IMR-90 (cell line): ENCODE results near the gene SIPA1. TPM values are rescaled to one million over a fixed set of nuclear protein-coding genes. Genes with fewer than 3 reads are reported as not detected.
A peak's percentile ranks its signal among the peaks of the same experiment; 100 is the strongest.

Experiments used
- ATAC-seq: fragments of 200-7000 bp; cut with Tn5 transposase; 2 replicates; pipeline ENCODE4 v1.9.1; 2020; ENCODE audit warnings: low read depth, mild to moderate bottlenecking, moderate library complexity
- BruUV-seq: library from RNA; stranded (reverse); fragments of 400-500 nt; replicated peaks from 2 replicates; lab custom pipeline; 2021; lab: Mats Ljungman, UMichigan
- CTCF ChIA-PET: fragments of 300-600 bp; formaldehyde crosslinking; extraction: SDS; loops from one replicate; lab custom pipeline; 2021; ENCODE audit warnings: antibody characterized with exemption; lab: Yijun Ruan, JAX
- POLR2A ChIA-PET: fragments of 300-600 bp; sonication (Branson Sonifier 250); formaldehyde crosslinking; loops from one replicate; lab custom pipeline; 2022; ENCODE audit warnings: antibody characterized with exemption; ENCODE audit not compliant: unreplicated experiment; lab: Charles Lee
- DNase-seq: peaks from one replicate; pipeline ENCODE4 v3.0.0; 2013
- H2AFZ ChIP-seq: replicated peaks from 2 replicates; pipeline ENCODE3; 2013; ENCODE audit warnings: low read length, mild to moderate bottlenecking; ENCODE audit not compliant: poor library complexity
- H2AK5ac ChIP-seq: 2 replicates; pipeline ENCODE4 v1.6.1; 2013; ENCODE audit warnings: low read depth, low read length, inconsistent platforms
- H2AK9ac ChIP-seq: replicated peaks from 2 replicates; pipeline ENCODE3; 2013; ENCODE audit warnings: mild to moderate bottlenecking, low read depth, low read length, moderate library complexity; ENCODE audit not compliant: poor library complexity
- H2BK120ac ChIP-seq: 2 replicates; pipeline ENCODE4 v1.6.1; 2013; ENCODE audit warnings: low read depth, low read length, inconsistent platforms
- H2BK15ac ChIP-seq: 3 replicates; pipeline ENCODE4 v1.6.1; 2013; ENCODE audit warnings: low read depth, low read length, inconsistent platforms
- H2BK20ac ChIP-seq: 2 replicates; pipeline ENCODE4 v1.6.1; 2013; ENCODE audit warnings: low read depth, mild to moderate bottlenecking, inconsistent platforms, low read length, moderate library complexity
- H2BK5ac ChIP-seq: 2 replicates; pipeline ENCODE4 v1.6.1; 2013; ENCODE audit warnings: mild to moderate bottlenecking, low read depth, low read length, inconsistent platforms; ENCODE audit not compliant: poor library complexity, severe bottlenecking
- H3K14ac ChIP-seq: replicated peaks from 2 replicates; pipeline ENCODE4 v1.6.1; 2013; ENCODE audit warnings: low read depth, low read length, inconsistent platforms
- H3K18ac ChIP-seq: 2 replicates; pipeline ENCODE4 v1.6.1; 2013; ENCODE audit warnings: low read depth, low read length, control low read depth
- H3K23ac ChIP-seq: 2 replicates; pipeline ENCODE4 v1.6.1; 2013; ENCODE audit warnings: low read depth, low read length, inconsistent platforms
- H3K27ac ChIP-seq: 2 replicates; pipeline ENCODE4 v1.5.1; 2013; ENCODE audit warnings: mild to moderate bottlenecking, control low read depth, low read length; ENCODE audit not compliant: insufficient read depth
- H3K27me3 ChIP-seq: 2 replicates; pipeline ENCODE4 v1.6.1; 2013; ENCODE audit warnings: low read length; ENCODE audit not compliant: control insufficient read depth, insufficient read depth
- H3K36me3 ChIP-seq: 2 replicates; pipeline ENCODE4 v1.6.1; 2013; ENCODE audit warnings: low read length, mixed read lengths; ENCODE audit not compliant: control insufficient read depth, insufficient read depth
- H3K4ac ChIP-seq: 2 replicates; pipeline ENCODE4 v1.6.1; 2013; ENCODE audit warnings: low read depth, low read length, inconsistent platforms
- H3K4me1 ChIP-seq: 2 replicates; pipeline ENCODE4 v1.6.1; 2013; ENCODE audit warnings: low read length, mixed read lengths; ENCODE audit not compliant: control insufficient read depth, insufficient read depth
- H3K4me2 ChIP-seq: 2 replicates; pipeline ENCODE4 v1.6.1; 2013; ENCODE audit warnings: low read depth, mild to moderate bottlenecking, control low read depth, low read length, moderate library complexity
- H3K4me3 ChIP-seq: 2 replicates; pipeline ENCODE4 v1.5.1; 2013; ENCODE audit warnings: low read depth, mild to moderate bottlenecking, control low read depth, low read length, moderate library complexity; ENCODE audit not compliant: insufficient read depth
- H3K56ac ChIP-seq: 2 replicates; pipeline ENCODE4 v1.6.1; 2013; ENCODE audit warnings: low read length, inconsistent platforms; ENCODE audit not compliant: insufficient read depth; ENCODE audit errors: extremely low read depth
- H3K79me1 ChIP-seq, 2 experiments: 2 replicates each; pipeline ENCODE4 v1.6.1; 2013; ENCODE audit warnings: low read length in 2 of 2, inconsistent platforms in 1 of 2, low read depth in 1 of 2
- H3K9ac ChIP-seq: 2 replicates; pipeline ENCODE4 v1.6.1; 2013; ENCODE audit warnings: low read depth, low read length, control low read depth
- H3K9me1 ChIP-seq: 2 replicates; pipeline ENCODE4 v1.6.1; 2013; ENCODE audit warnings: low read length, inconsistent platforms; ENCODE audit not compliant: insufficient read depth
- H3K9me3 ChIP-seq: 2 replicates; pipeline ENCODE4 v1.6.1; 2013; ENCODE audit warnings: low read length; ENCODE audit not compliant: control insufficient read depth, insufficient read depth
- H4K20me1 ChIP-seq: 2 replicates; pipeline ENCODE4 v1.6.1; 2013; ENCODE audit warnings: low read length, inconsistent platforms; ENCODE audit not compliant: insufficient read depth
- H4K5ac ChIP-seq: 2 replicates; pipeline ENCODE4 v1.6.1; 2013; ENCODE audit warnings: mild to moderate bottlenecking, low read depth, low read length, control low read depth
- H4K8ac ChIP-seq, 2 experiments: 2 replicates each; pipeline ENCODE4 v1.6.1; 2013; ENCODE audit warnings: low read depth in 2 of 2, low read length in 2 of 2, control low read depth in 1 of 2, inconsistent platforms in 1 of 2
- H4K91ac ChIP-seq: 2 replicates; pipeline ENCODE4 v1.6.1; 2013; ENCODE audit warnings: low read depth, low read length, inconsistent platforms; ENCODE audit not compliant: insufficient read depth
- BHLHE40 ChIP-seq: fragments of 150-350 bp; IDR thresholded peaks from 2 replicates; pipeline ENCODE4 v1.6.1; 2016; ENCODE audit warnings: mild to moderate bottlenecking, low read depth, low read length
- ELK1 ChIP-seq: fragments of 150-350 bp; IDR thresholded peaks from 2 replicates; pipeline ENCODE4 v1.6.1; 2016; ENCODE audit warnings: low read depth, mild to moderate bottlenecking, low read length, moderate library complexity, borderline replicate concordance
- MAFK ChIP-seq: IDR thresholded peaks from 2 replicates; pipeline ENCODE4 v1.6.1; 2012; ENCODE audit warnings: low read depth, low read length, improper control_type of control experiment
- MXI1 ChIP-seq: IDR thresholded peaks from 2 replicates; pipeline ENCODE4 v1.6.1; 2012; ENCODE audit warnings: low read depth, mild to moderate bottlenecking, low read length, moderate library complexity, borderline replicate concordance
- POLR2A ChIP-seq: IDR thresholded peaks from 2 replicates; pipeline ENCODE4 v1.6.1; 2012; ENCODE audit warnings: mild to moderate bottlenecking, low read depth, low read length
- RFX5 ChIP-seq: IDR thresholded peaks from 2 replicates; pipeline ENCODE4 v1.8.0; 2012; ENCODE audit warnings: low read depth, mild to moderate bottlenecking, low read length, moderate library complexity
- USF2 ChIP-seq: fragments of 150-350 bp; IDR thresholded peaks from 2 replicates; pipeline ENCODE4 v1.6.1; 2017; ENCODE audit warnings: mild to moderate bottlenecking, antibody characterized with exemption, low read length, low read depth
- WGBS, 2 experiments: methylation state at CpG; one replicate each; pipeline versions ENCODE4 v1.1.5 to v1.1.7; 2013; ENCODE audit warnings: missing lambda C conversion rate in 2 of 2; ENCODE audit not compliant: insufficient read length in 1 of 2; ENCODE audit errors: extremely low coverage in 2 of 2; 5-methylcytosine and 5-hydroxymethylcytosine counted together
- dilution Hi-C: fragments of 300-500 bp; cut with HindIII; formaldehyde crosslinking; loops from one replicate; pipeline ENCODE4 v1.14.3; 2018; ENCODE audit warnings: low sequenced_read_pairs; ENCODE audit not compliant: unreplicated experiment
- in situ Hi-C: fragments of 300-500 bp; cut with MboI; formaldehyde crosslinking; loops from 3 replicates; pipeline ENCODE4 v1.14.3; 2019; ENCODE audit warnings: low sequenced_read_pairs, inconsistent platforms, mixed read lengths
- intact Hi-C: fragments of 100-400 bp; cut with micrococcal nuclease; formaldehyde crosslinking; loops from 2 replicates; pipeline ENCODE4 v1.10.0; 2022
- polyA plus RNA-seq, 3 experiments: library from polyadenylated mRNA; depleted of rRNA; stranded (reverse); fragments of >200 nt; gene quantifications; 2 replicates each; pipeline ENCODE4 v1.2.3, GENCODE V29; 2012; ENCODE audit warnings: low replicate concordance in 1 of 3
- total RNA-seq: library from RNA; depleted of rRNA; stranded (reverse); fragments of >200 nt; gene quantifications from 2 replicates; pipeline ENCODE4 v1.2.3, GENCODE V29; 2012

SIPA1 gene
- total and polyA plus RNA-seq, 2 of the 4 experiments (the other 2 are of a cell fraction), result 10.6 to 39.7 TPM

- H2BK5ac ChIP-seq, result no peak overlapping the region
- no peak overlapping the region for H3K9ac ChIP-seq
- peak overlapping the region; percentile 55 for H2AK9ac ChIP-seq
- in situ Hi-C loops, result no loop called here
- H3K18ac ChIP-seq, result no peak overlapping the region
- H3K9me3 ChIP-seq, result no peaks in the 10 kb centered on the region
- H3K4ac ChIP-seq, result no peak overlapping the region
- no peak overlapping the region for H3K4me2 ChIP-seq
- H2BK20ac ChIP-seq, result no peak overlapping the region
- H3K56ac ChIP-seq, result no peak overlapping the region
- H4K8ac ChIP-seq, result no peak overlapping the region
- no peaks in the 10 kb centered on the region for H3K27me3 ChIP-seq
- TSS peak; percentile 81 for BruUV-seq
- H3K4me3 ChIP-seq, result no peak overlapping the region
- no peak overlapping the region for H4K91ac ChIP-seq
- H2BK15ac ChIP-seq, result no peak overlapping the region
- no peak overlapping the region for H4K5ac ChIP-seq
- ATAC-seq (peak; percentile 18), DNase-seq (peak; percentile 44)
- TF ChIP-seq MAFK (no peak), BHLHE40 (no peak), POLR2A (no peak), ELK1 (no peak), USF2 (no peak), RFX5 (no peak), MXI1 (no peak)
- H3K27ac ChIP-seq, result no peak overlapping the region
- peaks cover 18% of the 10 kb centered on the region; the same call in 1 of the 2 replicates for H3K36me3 ChIP-seq
- peaks cover 4% of the 10 kb centered on the region for H3K4me1 ChIP-seq
- CTCF ChIA-PET, result interaction anchor here (0.6 kb wide), 1 partner anchor 62 kb away, joined by 3 read pairs; no protein-coding TSS in a partner anchor
- peaks cover 5% of the 10 kb centered on the region for H4K20me1 ChIP-seq
- no peak overlapping the region for H2AK5ac ChIP-seq
- H2AFZ ChIP-seq, result peak overlapping the region; percentile 81
- peaks cover 0 to 16% of the 10 kb centered on the region in 2 experiments; a peak in 1 of 4 replicates for H3K79me1 ChIP-seq
- no peaks in the 10 kb centered on the region for H3K9me1 ChIP-seq
- 49% methylated on average over 79 of the region's 106 CpGs; no CpG with 5 or more reads in 1 of the 2 experiments for WGBS, 2 experiments
- H2BK120ac ChIP-seq, result no peak overlapping the region
- no peak overlapping the region for H3K23ac ChIP-seq
- dilution Hi-C loops, result no loop called here
- intact Hi-C loops, result loop anchor here (2.0 kb wide), 1 partner anchor 15 kb away; the partner anchor contains the start of gene EHBP1L1
- POLR2A ChIA-PET, result interaction anchor here (0.5 to 0.6 kb wide), 2 partner anchors 191 to 226 kb away, joined by 3 to 6 read pairs; no protein-coding TSS in a partner anchor
- H3K14ac ChIP-seq, result no peak overlapping the region
Observed at GRCh38 chr11:65591939-65592857, 45.7 kb upstream of the SIPA1 start.
